OCI-LY1 (cell line): ENCODE data around the gene SPDYE6.
"Not testable (repeated sequence)": the region's sequence is repeated elsewhere in the genome, so short reads cannot be mapped to it uniquely, and the experiment has no call there.

ENCODE experiments used
- H2AFZ ChIP-seq: fragments of 200-600 bp; sonication (generic), shearing (Covaris generic); 2 replicates; pipeline ENCODE4 v1.6.0; 2014; ENCODE audit warnings: antibody characterized with exemption, mild to moderate bottlenecking, low read length
- H3F3A ChIP-seq: fragments of 200-600 bp; sonication (generic), shearing (Covaris generic); 2 replicates; pipeline ENCODE4 v1.6.0; 2014; ENCODE audit warnings: mild to moderate bottlenecking, antibody characterized with exemption, low read length, moderate library complexity; ENCODE audit not compliant: insufficient read depth
- H3K27ac ChIP-seq: fragments of 200-600 bp; sonication (generic); 2 replicates; pipeline ENCODE4 v1.5.1; 2014; ENCODE audit warnings: low read length, mixed run types, mild to moderate bottlenecking, low read depth; ENCODE audit not compliant: poor library complexity, severe bottlenecking
- H3K27me3 ChIP-seq: fragments of 200-600 bp; sonication (generic); 2 replicates; pipeline ENCODE4 v1.6.0; 2014; ENCODE audit warnings: antibody characterized with exemption, mild to moderate bottlenecking, low read length, moderate library complexity; ENCODE audit not compliant: insufficient read depth
- H3K36me3 ChIP-seq: fragments of 200-600 bp; sonication (generic); 2 replicates; pipeline ENCODE4 v1.6.1; 2014; ENCODE audit warnings: mild to moderate bottlenecking, antibody characterized with exemption, low read length, moderate library complexity, mixed read lengths; ENCODE audit not compliant: insufficient read depth
- H3K4me1 ChIP-seq: fragments of 200-600 bp; sonication (generic); 2 replicates; pipeline ENCODE4 v1.5.1; 2014; ENCODE audit warnings: mild to moderate bottlenecking, low read length, moderate library complexity; ENCODE audit not compliant: insufficient read depth, severe bottlenecking
- H3K4me2 ChIP-seq: fragments of 200-600 bp; sonication (generic), shearing (Covaris generic); 2 replicates; pipeline ENCODE4 v1.6.1; 2014; ENCODE audit warnings: low read length
- H3K4me3 ChIP-seq: fragments of 200-600 bp; sonication (generic); 2 replicates; pipeline ENCODE4 v1.5.1; 2014; ENCODE audit warnings: low read length, low read depth, mild to moderate bottlenecking, mixed read lengths; ENCODE audit not compliant: poor library complexity, severe bottlenecking
- H3K79me2 ChIP-seq: fragments of 200-600 bp; shearing (Covaris generic); 2 replicates; pipeline ENCODE4 v1.6.1; 2016; ENCODE audit warnings: mixed run types, low read length, mixed read lengths; ENCODE audit not compliant: insufficient read depth
- H3K9ac ChIP-seq: fragments of 200-600 bp; sonication (generic), shearing (Covaris generic); 2 replicates; pipeline ENCODE4 v1.6.1; 2014; ENCODE audit warnings: mild to moderate bottlenecking, low read length, mixed read lengths
- H3K9me2 ChIP-seq: fragments of 200-600 bp; sonication (generic), shearing (Covaris generic); 2 replicates; pipeline ENCODE4 v1.6.1; 2014; ENCODE audit warnings: low read depth, mild to moderate bottlenecking, low read length, mixed read lengths
- H3K9me3 ChIP-seq: fragments of 200-600 bp; shearing (Covaris generic); 2 replicates; pipeline ENCODE4 v1.6.1; 2014; ENCODE audit warnings: low read length, mixed read lengths
- H4K20me1 ChIP-seq: fragments of 200-600 bp; sonication (generic), shearing (Covaris generic); 2 replicates; pipeline ENCODE4 v1.6.0; 2016; ENCODE audit warnings: mild to moderate bottlenecking, low read length; ENCODE audit not compliant: insufficient read depth
- CTCF ChIP-seq: fragments of 200-600 bp; sonication (generic), shearing (Covaris generic); IDR thresholded peaks from 2 replicates; pipeline ENCODE4 v1.5.1; 2017; ENCODE audit warnings: mild to moderate bottlenecking, antibody characterized with exemption, low read length, moderate library complexity, mixed read lengths
- EZH2 ChIP-seq: fragments of 200-600 bp; sonication (generic), shearing (Covaris generic); IDR thresholded peaks from 2 replicates; pipeline ENCODE4 v1.8.0; 2017; ENCODE audit warnings: borderline replicate concordance, mixed run types, mild to moderate bottlenecking, antibody characterized with exemption, low read length, moderate library complexity, mixed read lengths

SPDYE6 gene

GRCh38 chr7:102356344-102356743 is at the start of gene SPDYE6:
Gene SPDYE6, minus strand, starts transcription at chr7:102356444. Its CDS starts 421 bp downstream, at chr7:102356023.
- not testable (repeated sequence) for H3F3A ChIP-seq

GRCh38 chr7:102404862-102405188 is 48.6 kb upstream of the SPDYE6 start:
- not testable (repeated sequence) for H4K20me1 ChIP-seq, H3K9me2 ChIP-seq, H3K9me3 ChIP-seq, H2AFZ ChIP-seq, H3K4me2 ChIP-seq, H3K9ac ChIP-seq, H3K4me3 ChIP-seq, H3K79me2 ChIP-seq, H3K27me3 ChIP-seq
- H3F3A ChIP-seq, result peaks cover 19% of the 10 kb centered on the region
- H3K27ac ChIP-seq, result peak overlapping the region; percentile 84
- H3K36me3 ChIP-seq, result peaks cover 97% of the 10 kb centered on the region
- H3K4me1 ChIP-seq, result peaks cover 48% of the 10 kb centered on the region

More at GRCh38 chr7:102356344-102356743, at the start of gene SPDYE6:
- not testable (repeated sequence) for H3K9me3 ChIP-seq, H3K27ac ChIP-seq, H3K4me1 ChIP-seq, H3K27me3 ChIP-seq, H4K20me1 ChIP-seq, H3K4me2 ChIP-seq, H3K36me3 ChIP-seq, H3K9me2 ChIP-seq, H3K9ac ChIP-seq, H3K4me3 ChIP-seq, H2AFZ ChIP-seq, H3K79me2 ChIP-seq

DNA sequence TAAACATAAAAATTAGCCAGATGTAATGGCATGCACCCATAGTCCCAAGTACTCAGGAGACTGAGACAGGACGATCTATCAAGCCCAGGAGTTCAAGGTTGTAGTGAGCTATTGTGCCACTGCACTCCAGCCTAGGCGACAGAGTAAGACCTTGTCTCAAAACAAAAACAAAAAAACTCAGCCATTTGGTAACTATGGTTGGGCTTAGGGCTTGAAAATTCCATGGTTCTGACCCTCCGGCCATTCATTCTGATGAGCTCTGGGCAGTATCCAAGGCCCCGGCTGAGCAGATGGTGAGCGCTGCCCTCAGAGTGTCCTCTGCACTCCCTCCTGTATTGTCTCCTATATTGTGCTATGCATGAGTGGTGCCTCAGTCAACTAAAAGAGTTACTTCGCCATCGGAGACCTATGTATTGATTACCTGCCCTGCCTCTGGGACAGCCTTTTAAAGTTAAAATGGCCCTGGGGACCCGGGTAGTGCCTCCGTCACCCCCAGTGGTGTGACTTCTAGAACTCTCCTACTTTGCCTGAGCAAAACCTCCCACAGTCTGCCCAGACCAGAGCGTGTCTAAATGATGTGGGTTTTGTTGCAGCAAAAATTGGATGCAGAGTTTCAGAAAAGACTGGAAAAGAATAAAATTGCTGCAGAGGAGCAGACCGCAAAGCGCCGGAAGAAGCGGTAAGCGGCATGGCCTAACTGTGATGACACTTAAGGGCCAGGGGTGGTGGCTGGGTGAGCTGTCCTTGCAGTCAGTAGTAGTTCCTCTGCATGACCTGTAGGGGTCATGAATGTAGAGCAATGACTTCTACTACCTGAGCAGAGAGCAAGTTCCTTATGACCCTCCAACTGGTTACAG is 48.0 kb upstream of the SPDYE6 start:
- TF ChIP-seq EZH2 (no peak), CTCF (peak; percentile 87)
- Histone ChIP-seq H4K20me1 (no peaks in the 10 kb centered on the region), H3K36me3 (peaks cover 97% of the 10 kb centered on the region)

DNA sequence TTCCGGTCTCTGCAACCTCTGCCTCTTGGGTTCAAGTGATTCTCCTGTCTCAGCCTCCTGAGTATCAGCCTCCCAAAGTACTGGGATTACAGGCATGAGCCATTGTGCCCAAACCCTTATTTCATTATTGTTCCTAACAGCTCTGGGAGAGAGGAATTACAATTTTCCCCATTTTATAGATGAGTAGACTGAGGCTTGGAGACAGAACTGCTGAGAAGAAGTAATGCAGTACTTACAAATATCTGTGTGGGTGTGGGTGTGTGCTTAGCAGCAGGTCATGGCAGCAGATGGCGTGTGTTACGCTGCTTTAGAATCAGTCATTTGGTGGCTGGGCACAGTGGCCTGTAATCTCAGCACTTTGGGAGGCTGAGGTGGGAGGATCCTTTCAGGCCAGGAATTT is 47.3 kb upstream of the SPDYE6 start:
- no peaks in the 10 kb centered on the region for H3K27me3 ChIP-seq
- no peak overlapping the region; the same call in 1 of the 2 replicates for H3K9ac ChIP-seq
- H2AFZ ChIP-seq, result no peak overlapping the region
- TF ChIP-seq CTCF (peak; percentile 12; the same call in 1 of the 2 replicates), EZH2 (no peak)
- peaks cover 98% of the 10 kb centered on the region for H3K36me3 ChIP-seq
- peak overlapping the region; percentile 2; the same call in 1 of the 2 replicates for H3K4me2 ChIP-seq
- peaks cover 47% of the 10 kb centered on the region for H3K4me1 ChIP-seq
- H3K9me2 ChIP-seq, result no peaks in the 10 kb centered on the region
- H3K9me3 ChIP-seq, result no peaks in the 10 kb centered on the region
- no peaks in the 10 kb centered on the region for H3K79me2 ChIP-seq
- no peak overlapping the region for H3K4me3 ChIP-seq
- H4K20me1 ChIP-seq, result no peaks in the 10 kb centered on the region
- peak overlapping the region; percentile 84 for H3K27ac ChIP-seq
- peaks cover 19% of the 10 kb centered on the region for H3F3A ChIP-seq

More for the DNA sequence above, 48.0 kb upstream of the SPDYE6 start:
- Histone ChIP-seq H3K4me2 (peak overlapping the region; percentile 35), H2AFZ (no peak overlapping the region), H3K4me3 (no peak overlapping the region), H3K27me3 (no peaks in the 10 kb centered on the region), H3K79me2 (no peaks in the 10 kb centered on the region), H3F3A (peaks cover 19% of the 10 kb centered on the region), H3K4me1 (peaks cover 48% of the 10 kb centered on the region), H3K27ac (peak overlapping the region; percentile 84), H3K9me2 (no peaks in the 10 kb centered on the region), H3K9ac (peak overlapping the region; percentile 22; the same call in 1 of the 2 replicates), H3K9me3 (peaks cover 2% of the 10 kb centered on the region)
